HG03457 (cell line): Measurements from ENCODE around the gene ARHGEF11.
A peak's percentile ranks its signal among the peaks of the same experiment; 100 is the strongest.

Experiments used
- ATAC-seq: cut with Tn5 transposase; IDR thresholded peaks from one replicate; pipeline ENCODE4 v1.9.1; 2021; ENCODE audit warnings: moderate number of reproducible peaks; ENCODE audit not compliant: unreplicated experiment

ARHGEF11 gene

GRCh38 chr1:156898161-156898566 is 147.4 kb downstream of the ARHGEF11 start:
- ATAC-seq, result no peak

GRCh38 chr1:156897078-156897825 is 148.3 kb downstream of the ARHGEF11 start:
- ATAC-seq, result no peak

DNA sequence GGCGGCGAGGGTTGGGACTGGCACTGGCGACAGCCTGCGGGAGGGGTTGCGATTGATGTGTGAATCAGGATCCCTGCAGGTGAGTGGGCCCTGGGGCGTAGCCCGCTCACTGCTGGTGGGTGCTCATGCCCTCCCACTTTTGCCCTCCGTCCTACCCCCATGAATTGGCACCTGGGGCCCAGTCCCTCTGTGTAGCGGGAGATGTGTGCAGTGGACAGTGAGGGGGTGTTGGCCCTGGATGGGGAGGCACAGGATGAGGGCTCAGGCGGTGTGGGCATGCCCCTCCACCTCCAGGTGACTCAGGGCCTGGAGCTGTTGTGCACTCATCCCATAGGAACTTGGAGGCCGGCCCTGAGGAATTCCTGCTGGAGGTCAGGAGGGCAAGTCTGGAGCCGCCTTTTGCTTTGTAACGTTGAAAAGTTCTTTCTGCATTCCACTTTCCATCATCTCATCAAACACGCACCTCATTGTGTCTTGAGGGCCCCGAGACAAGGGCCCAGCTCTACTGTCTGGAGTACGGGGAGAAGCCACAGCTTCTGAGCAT is 149.0 kb downstream of the ARHGEF11 start:
- no peak for ATAC-seq

DNA sequence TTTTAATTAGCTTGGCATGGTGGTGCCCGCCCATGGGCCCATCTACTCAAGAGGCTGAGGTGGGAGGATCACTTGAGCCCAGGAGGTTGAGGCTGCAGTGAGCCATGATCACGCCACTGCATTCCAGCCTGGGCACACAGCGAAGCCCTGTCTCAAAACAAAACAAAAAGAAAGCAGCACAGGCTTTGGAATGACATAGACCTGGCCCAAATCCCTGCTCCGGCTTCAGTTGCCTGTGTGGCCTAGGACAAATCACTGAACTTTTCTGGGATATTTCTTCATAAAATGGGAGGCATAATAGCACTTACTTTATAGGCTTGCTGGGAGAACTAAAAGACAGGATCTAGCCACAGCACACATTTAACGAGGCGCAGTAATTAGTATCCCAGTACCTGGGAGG is 149.6 kb downstream of the ARHGEF11 start:
- no peak for ATAC-seq

DNA sequence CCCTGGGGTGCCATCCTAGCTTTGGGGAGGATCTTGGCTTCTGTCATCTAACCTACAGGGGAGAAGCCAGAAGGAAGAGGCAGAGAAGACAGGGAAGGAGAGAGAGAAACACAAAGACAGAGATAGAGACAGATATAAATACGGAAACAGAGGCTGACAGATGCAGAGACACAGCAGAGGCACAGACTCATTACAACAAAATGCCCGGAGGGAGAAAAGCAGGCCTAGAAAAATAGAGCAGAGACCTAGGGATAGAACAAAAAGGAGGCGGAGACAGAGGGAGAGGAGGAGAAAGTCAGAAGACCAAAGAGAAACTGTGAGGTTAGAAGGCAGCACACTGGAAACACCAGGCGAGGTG is 150.1 kb downstream of the ARHGEF11 start:
- no peak for ATAC-seq

- ATAC-seq, result no peak
These were observed 150.7 kb downstream of the ARHGEF11 start for GRCh38 chr1:156894711-156895454.

GRCh38 chr1:156894001-156894400 is 151.5 kb downstream of the ARHGEF11 start:
- no peak for ATAC-seq

DNA sequence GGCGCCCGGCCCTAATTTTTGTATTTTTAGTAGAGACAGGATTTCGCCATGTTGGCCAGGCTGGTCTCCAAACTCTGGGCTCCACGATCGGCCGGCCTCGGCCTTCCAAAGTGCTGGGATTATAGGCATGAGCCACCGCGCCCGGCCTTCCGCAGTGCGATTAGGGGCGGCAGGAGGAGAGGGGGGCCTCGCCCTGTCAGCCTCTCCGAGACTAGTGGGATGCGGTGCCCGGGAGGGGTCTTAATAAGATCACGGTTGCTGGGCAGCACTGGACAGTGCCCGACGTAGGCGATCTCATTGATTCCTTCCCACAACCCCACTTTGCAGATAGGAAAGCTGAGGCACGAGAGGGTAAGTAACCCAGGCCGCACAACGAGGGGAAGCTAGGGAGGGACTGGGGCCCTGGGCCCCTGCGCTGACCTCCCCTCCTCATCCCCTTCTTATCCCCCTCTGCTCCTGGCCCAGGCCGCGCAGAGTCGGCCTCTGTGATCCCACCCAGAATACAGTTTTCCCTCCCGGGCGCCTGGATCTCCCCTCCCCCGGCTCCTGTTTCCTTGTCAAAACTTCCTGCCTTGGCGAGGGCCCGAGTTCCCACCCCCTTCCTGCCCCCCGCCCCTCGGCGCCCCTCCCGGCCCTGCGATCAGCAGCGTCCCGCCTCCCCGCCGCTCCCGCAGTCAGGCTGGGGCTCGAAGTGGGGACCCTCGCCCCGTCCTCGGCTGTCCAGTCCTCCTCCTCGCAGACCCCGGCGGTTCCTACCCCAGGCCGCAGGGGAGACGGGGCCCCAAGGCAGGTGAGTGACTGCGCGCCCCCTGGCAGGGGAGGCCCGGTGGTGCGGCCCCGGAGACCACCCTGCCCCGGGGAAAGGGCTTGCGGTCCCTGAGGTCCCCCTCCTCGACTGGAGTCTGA is 152.2 kb downstream of the ARHGEF11 start, which contains the start of gene PEAR1:
PEAR1 (plus strand) TSS at position 671 of the 906 bp plus-strand sequence. CDS start 10,209 bp downstream, outside the sequence.
- ATAC-seq, result no peak

- ATAC-seq, result peak; percentile 67
These were observed 153.1 kb downstream of the ARHGEF11 start for GRCh38 chr1:156892190-156893047.

DNA sequence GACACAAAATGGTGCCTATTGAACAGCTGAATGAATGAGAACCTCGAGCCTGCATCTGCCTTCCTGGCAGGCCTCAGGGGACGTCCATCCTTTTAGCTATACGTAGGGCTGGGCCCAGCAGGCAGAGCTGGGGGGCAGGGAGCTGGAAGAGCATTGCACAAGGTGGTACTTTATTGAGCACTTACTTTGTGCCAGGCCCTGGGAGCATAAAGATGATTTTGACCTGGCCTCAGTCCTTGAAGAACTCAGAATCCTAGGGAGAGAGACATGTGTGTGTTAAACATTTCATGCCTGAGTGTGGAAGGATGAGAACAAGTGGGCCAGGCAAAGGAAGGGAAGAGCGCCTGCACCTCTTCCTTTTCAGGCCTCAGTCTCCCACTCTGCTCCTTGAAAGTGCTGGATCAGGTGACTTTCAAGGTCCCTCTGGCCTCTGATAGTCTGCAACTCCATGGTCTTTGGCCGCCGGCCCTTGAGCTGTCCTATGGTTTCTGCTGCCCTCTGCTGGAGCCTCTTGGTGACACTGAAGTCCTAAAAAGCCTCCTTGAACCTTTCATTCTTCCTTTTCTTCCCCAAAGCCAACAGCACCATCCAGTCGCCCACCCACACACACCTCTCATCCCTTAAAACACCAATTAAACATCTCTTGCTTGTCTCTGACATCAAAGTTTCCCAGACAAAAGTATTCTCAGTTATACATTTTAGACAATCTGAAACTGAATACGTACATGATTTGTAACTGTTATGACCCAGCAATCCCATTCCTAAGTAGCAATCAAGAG is 155.6 kb downstream of the ARHGEF11 start:
- ATAC-seq, result no peak

DNA sequence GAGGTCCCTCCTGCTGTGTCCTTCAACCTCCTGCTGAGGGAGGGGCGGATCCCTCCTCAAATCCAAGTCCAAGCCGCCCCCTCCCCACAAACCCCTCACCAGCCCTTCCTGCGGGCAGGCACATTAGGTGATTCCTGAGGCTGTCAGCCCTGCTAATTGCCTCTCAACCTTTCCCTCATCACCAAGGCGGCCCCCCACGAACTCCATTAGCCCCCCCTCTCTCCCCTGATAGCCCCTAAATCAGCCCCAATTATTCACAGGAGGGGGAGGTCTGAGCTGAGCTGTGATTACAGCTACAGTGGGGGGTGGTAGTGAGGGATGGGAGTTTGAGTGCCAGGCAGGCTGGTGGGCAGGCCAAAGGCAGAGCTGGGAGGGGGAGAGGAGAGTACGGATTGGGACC is 157.8 kb downstream of the ARHGEF11 start:
- ATAC-seq, result no peak

DNA sequence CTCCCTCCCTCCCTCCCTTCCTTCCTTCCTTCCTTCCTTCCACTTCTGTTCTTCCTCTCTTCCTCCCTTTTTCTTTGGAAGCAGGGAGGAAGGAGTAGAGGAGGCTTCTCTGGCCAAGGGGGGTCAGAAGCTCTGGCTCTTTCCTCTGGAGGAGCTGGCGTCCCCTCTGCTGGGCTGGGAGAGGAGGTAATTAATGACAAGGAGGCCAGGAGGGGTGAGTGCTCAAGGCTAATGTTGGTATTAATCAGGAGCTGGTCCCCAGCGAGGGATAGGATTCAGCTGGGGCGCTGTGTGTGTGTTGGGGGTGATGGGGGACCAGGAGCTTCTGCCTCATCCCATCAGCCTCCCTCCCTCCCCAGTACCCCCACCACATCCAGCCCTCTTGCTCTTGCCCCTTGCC is 158.2 kb downstream of the ARHGEF11 start:
- ATAC-seq, result no peak

DNA sequence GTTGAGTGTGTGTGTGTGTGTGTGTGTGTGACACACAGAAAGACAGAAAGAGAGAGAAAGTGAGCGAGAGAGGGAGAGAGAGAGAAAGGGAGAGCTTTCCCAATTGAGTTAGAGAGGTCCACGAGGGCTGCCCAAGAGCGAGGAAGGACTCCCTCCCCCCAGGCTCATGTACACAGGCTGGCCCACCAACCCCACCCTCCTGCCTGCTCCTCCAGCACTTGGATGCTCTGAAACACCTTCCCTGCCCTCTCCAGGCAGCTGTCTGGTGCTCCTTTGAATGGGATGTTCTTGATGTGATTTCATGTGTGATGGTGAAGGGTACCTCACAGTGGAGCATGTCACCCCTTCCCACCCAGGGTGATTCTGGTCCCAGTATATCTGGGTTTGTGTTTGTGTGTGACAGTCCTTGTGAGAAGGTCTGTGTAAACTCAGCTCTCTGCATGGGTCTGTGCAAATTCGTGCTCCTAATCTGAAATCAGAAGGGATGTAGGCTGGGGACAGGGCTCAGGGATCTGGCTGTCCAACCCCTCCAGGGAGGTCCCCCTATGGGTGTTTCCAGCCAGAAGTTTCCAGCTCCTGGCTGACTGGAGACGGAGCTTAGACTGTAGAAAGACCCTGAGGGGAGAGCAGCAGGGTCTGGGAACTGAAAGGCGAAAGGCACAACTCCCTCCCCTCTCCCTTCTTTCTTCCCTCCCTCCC is 158.8 kb downstream of the ARHGEF11 start:
- ATAC-seq, result no peak

DNA sequence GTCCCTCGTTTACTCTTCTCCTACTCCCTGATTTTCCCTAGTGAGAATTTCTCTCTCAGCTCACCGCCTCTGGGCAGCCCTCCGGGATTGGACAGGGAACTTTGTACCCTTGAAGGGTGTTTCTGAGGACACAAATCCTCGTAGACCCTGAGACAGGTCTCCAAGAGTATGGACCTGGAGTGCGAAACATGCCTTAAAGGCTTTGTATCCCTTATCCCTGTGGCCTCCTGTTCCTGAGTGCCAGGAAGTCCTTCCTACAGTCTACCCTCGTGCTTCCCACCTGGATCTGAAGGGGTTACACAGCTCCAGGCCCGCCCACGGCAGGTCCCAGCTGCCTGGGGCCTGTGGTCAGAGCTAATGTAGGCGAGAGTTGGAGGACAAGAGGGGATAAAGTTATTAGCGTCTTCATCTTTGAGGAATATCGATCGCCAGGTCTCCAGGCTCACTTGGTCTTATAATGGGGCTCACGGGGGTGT is 159.6 kb downstream of the ARHGEF11 start:
- ATAC-seq, result no peak

DNA sequence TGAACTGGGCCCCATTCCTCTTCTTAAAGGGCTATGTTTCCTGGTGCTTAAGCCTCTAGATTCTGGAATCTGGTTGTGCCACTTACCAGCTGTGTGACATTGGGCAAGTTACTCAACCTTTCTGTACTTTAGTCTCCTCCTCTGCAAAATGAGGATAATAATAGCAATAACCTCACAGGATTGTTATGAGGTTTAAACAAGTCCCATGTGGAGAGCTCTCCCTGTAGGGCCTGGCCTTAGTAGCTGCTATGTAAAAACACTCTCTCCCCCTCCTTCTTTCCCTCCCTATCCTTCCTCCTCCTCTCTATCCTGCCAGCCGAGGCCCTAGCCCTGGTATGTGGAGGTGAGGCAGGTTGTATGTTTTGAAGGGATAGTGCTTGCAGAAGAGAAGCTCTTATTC is 160.2 kb downstream of the ARHGEF11 start:
- no peak for ATAC-seq
